ENCODE measurements around the gene DBNDD2. TPM values are rescaled to one million over a fixed set of nuclear protein-coding genes. Genes with fewer than 3 reads are reported as not detected.

The DBNDD2 gene
- total and polyA plus RNA-seq, 12 donors: 2.1 to 71.1 (median 31.5) TPM

- Histone ChIP-seq H3K27me3 (no peaks in the 10 kb centered on the region), H3K36me3 (replicated peaks in 1 of 2) (no peaks in the 10 kb centered on the region), H3K4me3 (no peak within 1 kb of the TSS), H3K4me1 (replicated peaks in 1 of 2) (peaks cover 0 to 6% of the 10 kb centered on the region in 2 donors), H3K9me3 (replicated peaks in 1 of 3) (no peaks in the 10 kb centered on the region), H3K27ac (no peak within 1 kb of the TSS)
- intact Hi-C loops (cut with DNase I): no loop called here
- TF ChIP-seq POLR2A (IDR thresholded peaks at IDR 0.05): no peak
- TF ChIP-seq, protein P1, sequence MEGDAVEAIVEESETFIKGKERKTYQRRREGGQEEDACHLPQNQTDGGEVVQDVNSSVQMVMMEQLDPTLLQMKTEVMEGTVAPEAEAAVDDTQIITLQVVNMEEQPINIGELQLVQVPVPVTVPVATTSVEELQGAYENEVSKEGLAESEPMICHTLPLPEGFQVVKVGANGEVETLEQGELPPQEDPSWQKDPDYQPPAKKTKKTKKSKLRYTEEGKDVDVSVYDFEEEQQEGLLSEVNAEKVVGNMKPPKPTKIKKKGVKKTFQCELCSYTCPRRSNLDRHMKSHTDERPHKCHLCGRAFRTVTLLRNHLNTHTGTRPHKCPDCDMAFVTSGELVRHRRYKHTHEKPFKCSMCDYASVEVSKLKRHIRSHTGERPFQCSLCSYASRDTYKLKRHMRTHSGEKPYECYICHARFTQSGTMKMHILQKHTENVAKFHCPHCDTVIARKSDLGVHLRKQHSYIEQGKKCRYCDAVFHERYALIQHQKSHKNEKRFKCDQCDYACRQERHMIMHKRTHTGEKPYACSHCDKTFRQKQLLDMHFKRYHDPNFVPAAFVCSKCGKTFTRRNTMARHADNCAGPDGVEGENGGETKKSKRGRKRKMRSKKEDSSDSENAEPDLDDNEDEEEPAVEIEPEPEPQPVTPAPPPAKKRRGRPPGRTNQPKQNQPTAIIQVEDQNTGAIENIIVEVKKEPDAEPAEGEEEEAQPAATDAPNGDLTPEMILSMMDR (IDR thresholded peaks at IDR 0.05): no peak
- 86 to 93% (median 93%) methylated on average over 1 of the region's 1 CpG for WGBS, 4 donors
- DNase-seq: no peak
These were observed 29.9 kb upstream of the DBNDD2 start, which contains the start of gene TP53TG5 for GRCh38 chr20:45378191-45378590. Gene TP53TG5 (minus strand): TSS chr20:45378325. CDS start chr20:45378236, 89 bp downstream.

GRCh38 chr20:45387274-45387673 lies 20.8 kb upstream of the DBNDD2 start:
- WGBS, 4 donors: 93 to 97% (median 95%) methylated on average over 1 of the region's 1 CpG
- no peaks in the 10 kb centered on the region for H3K4me1 ChIP-seq (replicated peaks in 1 of 2)
- no peaks in the 10 kb centered on the region for H3K36me3 ChIP-seq (replicated peaks in 1 of 2)
- intact Hi-C loops (cut with DNase I): no loop called here
- DNase-seq: no peak
- H3K9me3 ChIP-seq (replicated peaks in 1 of 3): no peaks in the 10 kb centered on the region
- TF ChIP-seq, protein P1 (IDR thresholded peaks at IDR 0.05): no peak
- TF ChIP-seq POLR2A (IDR thresholded peaks at IDR 0.05): no peak
- no peak overlapping the region for H3K27ac ChIP-seq
- no peak overlapping the region for H3K4me3 ChIP-seq
- no peaks in the 10 kb centered on the region for H3K27me3 ChIP-seq

DNA sequence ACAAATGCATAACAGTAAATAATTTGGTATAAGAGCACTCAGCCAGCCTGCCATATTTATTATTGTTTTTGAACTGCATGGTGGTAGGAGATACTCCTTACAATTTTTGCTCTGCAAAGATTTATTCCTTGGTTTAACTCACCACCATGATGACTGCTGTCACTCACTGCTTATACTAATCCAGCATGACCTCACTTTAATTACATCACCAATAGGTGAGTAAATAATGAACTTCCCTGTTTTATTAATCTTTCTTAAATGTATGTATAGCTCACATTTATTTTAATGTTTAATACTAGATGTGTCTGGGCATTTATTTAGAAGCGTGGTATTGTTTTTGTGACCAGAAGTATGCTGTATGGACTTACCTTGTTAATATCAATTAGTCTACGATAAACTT lies 17.2 kb upstream of the DBNDD2 start:
- WGBS, 4 donors: 93 to 98% (median 96%) methylated on average over 2 of the region's 2 CpGs
- DNase-seq: no peak
- no peaks in the 10 kb centered on the region for H3K4me1 ChIP-seq (replicated peaks in 1 of 2)
- no peak overlapping the region for H3K27ac ChIP-seq
- no peak for TF ChIP-seq POLR2A (IDR thresholded peaks at IDR 0.05)
- TF ChIP-seq, protein P1 (IDR thresholded peaks at IDR 0.05): no peak
- no peaks in the 10 kb centered on the region for H3K36me3 ChIP-seq (replicated peaks in 1 of 2)
- no peaks in the 10 kb centered on the region for H3K27me3 ChIP-seq
- H3K9me3 ChIP-seq (replicated peaks in 1 of 3): no peaks in the 10 kb centered on the region
- H3K4me3 ChIP-seq: no peak overlapping the region
- intact Hi-C loops (cut with DNase I): no loop called here

DNA sequence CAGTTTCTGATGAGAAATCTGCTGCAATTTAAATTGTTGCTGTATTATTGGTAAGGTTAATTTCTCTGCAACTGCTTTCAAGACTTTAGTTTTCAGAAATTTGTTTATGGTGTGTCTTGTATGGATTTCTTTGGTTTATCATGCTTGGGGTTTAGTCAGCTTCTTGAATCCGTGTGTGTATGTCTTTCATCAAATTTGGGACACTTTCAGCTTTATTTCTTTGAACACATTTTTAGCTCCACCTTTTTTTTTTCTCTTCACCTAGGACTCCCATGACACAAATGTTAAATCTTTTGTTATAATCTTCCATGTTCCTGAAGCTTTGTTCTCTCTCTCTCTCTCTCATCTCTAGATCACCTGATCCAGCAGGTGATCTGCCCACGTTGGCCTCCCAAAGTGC lies 16.5 kb upstream of the DBNDD2 start:
- H3K27me3 ChIP-seq: no peaks in the 10 kb centered on the region

More for the DNA sequence above, 16.5 kb upstream of the DBNDD2 start:
- 72 to 92% (median 74%) methylated on average over 2 of the region's 2 CpGs for WGBS, 4 donors
- no peak overlapping the region for H3K27ac ChIP-seq
- DNase-seq: no peak
- H3K36me3 ChIP-seq (replicated peaks in 1 of 2): no peaks in the 10 kb centered on the region
- no peaks in the 10 kb centered on the region for H3K9me3 ChIP-seq (replicated peaks in 1 of 3)
- intact Hi-C loops (cut with DNase I): no loop called here
- no peaks in the 10 kb centered on the region for H3K4me1 ChIP-seq (replicated peaks in 1 of 2)
- no peak overlapping the region for H3K4me3 ChIP-seq
- TF ChIP-seq, protein P1 (IDR thresholded peaks at IDR 0.05): no peak
- TF ChIP-seq POLR2A (IDR thresholded peaks at IDR 0.05): no peak

Data from adrenal gland (tissue), 12 donors.